NCI-H1048 (cell line): ENCODE measurements around the gene HCFC1.

ENCODE experiments used
- DNase-seq: peaks from one replicate; lab custom pipeline; 2025; lab: John Stamatoyannopoulos, UW

The HCFC1 gene

GRCh38 chrX:153924149-153924861 is 47.3 kb downstream of the HCFC1 start:
- DNase-seq = no peak

- DNase-seq = no peak
Measured at GRCh38 chrX:153922932-153923857, 48.4 kb downstream of the HCFC1 start.

GRCh38 chrX:153921511-153922446 is 49.8 kb downstream of the HCFC1 start:
- DNase-seq = no peak

GRCh38 chrX:153921070-153921469 is 50.5 kb downstream of the HCFC1 start:
- DNase-seq = no peak

- DNase-seq = no peak
Measured at GRCh38 chrX:153920546-153920945, 51.1 kb downstream of the HCFC1 start.

GRCh38 chrX:153919281-153919680 is 52.3 kb downstream of the HCFC1 start:
- DNase-seq = no peak

GRCh38 chrX:153917869-153918268 is 53.7 kb downstream of the HCFC1 start:
- DNase-seq = no peak

GRCh38 chrX:153913701-153914100 is 57.9 kb downstream of the HCFC1 start:
- no peak for DNase-seq

GRCh38 chrX:153913211-153913610 is 58.4 kb downstream of the HCFC1 start:
- DNase-seq = no peak

GRCh38 chrX:153911798-153912197 is 59.8 kb downstream of the HCFC1 start:
- no peak for DNase-seq

- no peak for DNase-seq
Measured at GRCh38 chrX:153910446-153910845, 61.2 kb downstream of the HCFC1 start.

GRCh38 chrX:153909980-153910360 is 61.6 kb downstream of the HCFC1 start:
- no peak for DNase-seq

GRCh38 chrX:153909024-153909979 is 62.3 kb downstream of the HCFC1 start:
- DNase-seq = no peak

GRCh38 chrX:153908219-153908860 is 63.3 kb downstream of the HCFC1 start:
- no peak for DNase-seq

- no peak for DNase-seq
Measured at GRCh38 chrX:153907456-153907855, 64.2 kb downstream of the HCFC1 start.

- DNase-seq = no peak
Measured at GRCh38 chrX:153906126-153906917, 65.3 kb downstream of the HCFC1 start.

GRCh38 chrX:153905481-153906095 is 66.0 kb downstream of the HCFC1 start:
- DNase-seq = no peak

- no peak for DNase-seq
Measured at GRCh38 chrX:153903991-153904957, 67.3 kb downstream of the HCFC1 start, which contains the start of gene AVPR2. Gene AVPR2, plus strand, starts transcription at chrX:153904673. Its CDS starts 473 bp downstream, at chrX:153905146.
